Activated T-cell treated with anti-CD3 and anti-CD28 coated beads for 48 hours (primary cell): ENCODE data around the gene F12.
"Not testable (repeated sequence)": the region's sequence is repeated elsewhere in the genome, so short reads cannot be mapped to it uniquely, and the experiment has no call there.

Experiments
- DNase-seq: peaks from one replicate; pipeline ENCODE4 v3.0.0-alpha.2; 2020; ENCODE audit warnings: low read depth

Gene F12

GRCh38 chr5:177386542-177386941 lies 22.8 kb downstream of the F12 start:
- no peak for DNase-seq

GRCh38 chr5:177385720-177386119 lies 23.6 kb downstream of the F12 start:
- no peak for DNase-seq

GRCh38 chr5:177384134-177384533 lies 25.2 kb downstream of the F12 start, which contains the start of gene SLC34A1:
Gene SLC34A1, plus strand, starts transcription at chr5:177384434. Its CDS starts 1,308 bp downstream, at chr5:177385742.
- DNase-seq: no peak

GRCh38 chr5:177383181-177383580 lies 26.2 kb downstream of the F12 start:
- DNase-seq: no peak

- DNase-seq: no peak
Observed at GRCh38 chr5:177382423-177383029, 26.8 kb downstream of the F12 start.

GRCh38 chr5:177380805-177381126 lies 28.6 kb downstream of the F12 start:
- no peak for DNase-seq

GRCh38 chr5:177378884-177379883 lies 30.2 kb downstream of the F12 start:
- DNase-seq: no peak

- no peak for DNase-seq
Observed at GRCh38 chr5:177377851-177378776, 31.2 kb downstream of the F12 start.

GRCh38 chr5:177376107-177376506 lies 33.3 kb downstream of the F12 start:
- no peak for DNase-seq

- DNase-seq: not testable (repeated sequence)
Observed at GRCh38 chr5:177375516-177375915, 33.8 kb downstream of the F12 start.

GRCh38 chr5:177374211-177374610 lies 35.2 kb downstream of the F12 start:
- DNase-seq: no peak

GRCh38 chr5:177373806-177374205 lies 35.6 kb downstream of the F12 start:
- no peak for DNase-seq

GRCh38 chr5:177372910-177373309 lies 36.5 kb downstream of the F12 start:
- no peak for DNase-seq

- DNase-seq: no peak
Observed at GRCh38 chr5:177372034-177372896, 37.1 kb downstream of the F12 start.

- DNase-seq: no peak
Observed at GRCh38 chr5:177371120-177372033, 38.0 kb downstream of the F12 start.

- DNase-seq: peak; percentile 65
Observed at GRCh38 chr5:177370488-177371119, 38.8 kb downstream of the F12 start.

GRCh38 chr5:177369645-177370440 lies 39.5 kb downstream of the F12 start:
- no peak for DNase-seq

- DNase-seq: no peak
Observed at GRCh38 chr5:177368869-177369644, 40.3 kb downstream of the F12 start.
